B cell (primary cell): ENCODE results near the gene SPG7. TPM values are rescaled to one million over a fixed set of nuclear protein-coding genes. Genes with fewer than 3 reads are reported as not detected.

Source experiments
- ATAC-seq: fragments of 200-7000 bp; cut with Tn5 transposase; one replicate; pipeline ENCODE4 v1.10.0; 2021; ENCODE audit warnings: low read depth, mild to moderate bottlenecking, moderate number of reproducible peaks, moderate library complexity
- CTCF ChIA-PET: fragments of 350-600 bp; sonication (Branson Sonifier 250); formaldehyde crosslinking; loops from one replicate; lab custom pipeline; 2021; ENCODE audit warnings: antibody characterized with exemption, inconsistent platforms; lab: Charles Lee
- POLR2A ChIA-PET: fragments of 350-600 bp; sonication (Branson Sonifier 250); formaldehyde crosslinking; loops from one replicate; lab custom pipeline; 2021; ENCODE audit warnings: antibody characterized with exemption; lab: Charles Lee
- DNase-seq: peaks from one replicate; pipeline ENCODE4 v3.0.0; 2013
- H2AFZ ChIP-seq: 2 replicates; pipeline ENCODE4 v1.6.1; 2012; ENCODE audit warnings: mild to moderate bottlenecking, low read depth, low read length; ENCODE audit not compliant: insufficient read depth, poor library complexity, severe bottlenecking
- H3K27ac ChIP-seq, 2 donors: 1 replicate in 1 of 2; 2 replicates in 1 of 2; pipeline ENCODE4 v1.5.1; 2012 to 2013; ENCODE audit warnings: low read length in 2 of 2, mild to moderate bottlenecking in 2 of 2, moderate library complexity in 1 of 2
- H3K27me3 ChIP-seq, 4 experiments: fragments of 200-600 bp in 1 of 4; sonication (generic) in 1 of 4; replicated peaks in 1 of 4; 1 replicate in 2 of 4; 2 replicates in 2 of 4; pipeline versions ENCODE4 v1.6.1 to v1.7.0; 2013 to 2016; ENCODE audit warnings: low read length in 3 of 4, mild to moderate bottlenecking in 2 of 4, mixed read lengths in 1 of 4, moderate library complexity in 1 of 4; ENCODE audit not compliant: insufficient read depth in 4 of 4, control insufficient read depth in 3 of 4; ENCODE audit errors: control extremely low read depth in 1 of 4
- H3K36me3 ChIP-seq, 2 experiments: replicated peaks in 1 of 2; 1 replicate in 1 of 2; 2 replicates in 1 of 2; pipeline versions ENCODE4 v1.6.1 to v1.7.1; 2013; ENCODE audit warnings: low read length in 1 of 2; ENCODE audit not compliant: insufficient read depth in 2 of 2, control insufficient read depth in 1 of 2; ENCODE audit errors: control extremely low read depth in 1 of 2, extremely low read depth in 1 of 2
- H3K4me1 ChIP-seq, 2 donors: fragments of 200-600 bp in 1 of 2; sonication (generic) in 1 of 2; 1 replicate in 1 of 2; 2 replicates in 1 of 2; pipeline versions ENCODE4 v1.5.1 to v1.6.1; 2013 to 2017; ENCODE audit warnings: low read length in 2 of 2; ENCODE audit not compliant: control insufficient read depth in 2 of 2, insufficient read depth in 2 of 2
- H3K4me2 ChIP-seq: replicated peaks from 2 replicates; pipeline ENCODE3; 2012; ENCODE audit warnings: mild to moderate bottlenecking, low read depth, low read length; ENCODE audit not compliant: poor library complexity, severe bottlenecking
- H3K4me3 ChIP-seq, 5 experiments: fragments of 200-600 bp in 1 of 5; sonication (generic) in 1 of 5; 1 replicate in 3 of 5; 2 replicates in 2 of 5; pipeline versions ENCODE4 v1.5.1 to v1.7.0; 2011 to 2016; ENCODE audit warnings: low read length in 4 of 5, mild to moderate bottlenecking in 4 of 5, low read depth in 2 of 5, control low read depth in 1 of 5, moderate library complexity in 1 of 5; ENCODE audit not compliant: insufficient read depth in 1 of 5; ENCODE audit errors: control extremely low read depth in 1 of 5, extremely low read depth in 1 of 5
- H3K79me2 ChIP-seq: fragments of 200-600 bp; sonication (generic); one replicate; pipeline ENCODE4 v1.6.0; 2016; ENCODE audit warnings: low read length; ENCODE audit not compliant: control insufficient read depth, insufficient read depth
- H3K9ac ChIP-seq: fragments of 200-600 bp; sonication (generic); 2 replicates; pipeline ENCODE4 v1.6.1; 2017; ENCODE audit warnings: mild to moderate bottlenecking, low read length, moderate library complexity
- H3K9me3 ChIP-seq, 3 donors: one replicate each; pipeline versions ENCODE4 v1.6.1 to v1.7.1; 2013; ENCODE audit warnings: low read length in 2 of 3; ENCODE audit not compliant: control insufficient read depth in 2 of 3, insufficient read depth in 1 of 3; ENCODE audit errors: control extremely low read depth in 1 of 3
- H4K20me1 ChIP-seq: 2 replicates; pipeline ENCODE4 v1.6.0; 2012; ENCODE audit warnings: mild to moderate bottlenecking, low read length; ENCODE audit not compliant: insufficient read depth, control insufficient read depth, poor library complexity, severe bottlenecking
- H3K27ac Mint-ChIP-seq: one replicate; pipeline ENCODE4 v1.8.0; 2021; ENCODE audit warnings: mixed read lengths
- H3K27me3 Mint-ChIP-seq: one replicate; pipeline ENCODE4 v1.8.0; 2021; ENCODE audit warnings: mixed read lengths
- H3K4me1 Mint-ChIP-seq: one replicate; pipeline ENCODE4 v1.8.0; 2021; ENCODE audit warnings: mixed read lengths
- H3K4me3 Mint-ChIP-seq: one replicate; pipeline ENCODE4 v1.8.0; 2021; ENCODE audit warnings: mixed read lengths
- H3K9me3 Mint-ChIP-seq: one replicate; pipeline ENCODE4 v1.8.0; 2022; ENCODE audit warnings: mixed read lengths; ENCODE audit not compliant: insufficient read depth
- EZH2 ChIP-seq: IDR thresholded peaks from 2 replicates; pipeline ENCODE4 v1.6.1; 2012; ENCODE audit warnings: borderline replicate concordance, low read depth, mild to moderate bottlenecking, moderate library complexity, low read length; ENCODE audit not compliant: insufficient read depth, poor library complexity, severe bottlenecking
- WGBS: methylation state at CpG from one replicate; pipeline ENCODE4 v1.1.5; 2013; ENCODE audit warnings: missing lambda C conversion rate; ENCODE audit not compliant: insufficient coverage; 5-methylcytosine and 5-hydroxymethylcytosine counted together
- intact Hi-C: fragments of 100-400 bp; cut with micrococcal nuclease; formaldehyde crosslinking; loops from one replicate; pipeline ENCODE4 v1.10.0; 2022
- polyA plus RNA-seq: library from polyadenylated mRNA; depleted of rRNA; stranded (reverse); fragments of >200 nt; gene quantifications from 2 replicates; pipeline ENCODE4 v1.2.3, GENCODE V29; 2012
- total RNA-seq, 2 donors: library from RNA; stranded (reverse); fragments of 120-200 nt in 1 of 2; gene quantifications; 1 replicate in 1 of 2; 2 replicates in 1 of 2; pipeline versions ENCODE4 v1.2.3 to v1.2.4, GENCODE V29; 2013 to 2022
- TF ChIP-seq, protein P1 (sequence below): fragments of 200-600 bp; IDR thresholded peaks from one replicate; pipeline ENCODE4 v1.8.0; 2022; ENCODE audit warnings: antibody characterized with exemption, mild to moderate bottlenecking

The SPG7 gene
- total and polyA plus RNA-seq, 2 donors (not counting 1 experiment from before 2014, with no cell fraction given) = 146 to 157 TPM

DNA sequence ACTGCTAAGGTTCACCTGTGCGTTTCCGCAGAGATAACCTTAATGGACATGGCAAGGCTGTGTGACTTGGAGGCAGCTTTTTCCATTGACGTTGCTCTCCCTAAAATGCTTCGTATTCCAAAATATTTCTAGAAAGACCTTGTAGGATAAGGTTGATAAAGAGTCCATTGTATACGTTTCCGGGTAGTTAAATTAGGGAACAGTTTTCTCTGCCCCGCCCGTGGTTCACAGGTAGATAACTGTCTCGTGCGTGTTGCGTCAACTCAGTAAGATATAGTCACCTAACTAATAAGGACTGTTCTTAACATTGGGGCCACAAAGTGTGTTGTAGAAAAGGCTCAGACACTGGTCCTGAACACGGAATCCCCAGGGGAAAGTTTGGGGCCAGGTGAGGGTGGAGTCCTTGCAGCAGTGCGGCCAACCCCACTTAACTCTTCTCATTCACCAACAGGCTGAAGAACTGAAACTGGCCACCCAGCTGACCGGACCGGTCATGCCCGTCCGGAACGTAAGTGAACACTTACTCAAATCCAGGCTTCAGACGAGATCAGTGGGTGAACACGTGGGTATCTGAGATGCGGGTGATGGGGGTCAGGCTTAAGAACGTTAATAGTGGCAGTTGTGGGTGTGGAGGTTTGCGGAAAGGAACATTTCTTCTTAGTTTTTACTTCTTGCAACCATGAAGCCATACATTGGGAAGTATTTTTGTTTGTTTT lies 53.8 kb downstream of the SPG7 start:
- ChIA-PET POLR2A (no interaction called here), CTCF (no interaction called here)
- intact Hi-C loops = loop anchor here (5.0 to 10.0 kb wide), 2 partner anchors 125 to 877 kb away; partner anchors contain the start of genes CDK10 and SNAI3
- Histone ChIP-seq H3K9me3 (no peaks in the 10 kb centered on the region), H2AFZ (no peak overlapping the region), H3K36me3 (peaks cover 4 to 40% of the 10 kb centered on the region in 2 experiments), H3K4me3 (peak overlapping the region; percentile 6 to 99 (median 92)), H3K9ac (peak overlapping the region; percentile 98), H3K4me1 (peaks cover 42 to 49% of the 10 kb centered on the region in 2 donors), H3K27ac (peak overlapping the region in 1 of 2 donors; percentile 91), H3K4me2 (peak overlapping the region; percentile 96), H3K79me2 (peaks cover 28% of the 10 kb centered on the region), H3K27me3 (no peaks in the 10 kb centered on the region), H4K20me1 (peaks cover 59% of the 10 kb centered on the region)
- no peak for TF ChIP-seq EZH2
- TF ChIP-seq, protein P1, sequence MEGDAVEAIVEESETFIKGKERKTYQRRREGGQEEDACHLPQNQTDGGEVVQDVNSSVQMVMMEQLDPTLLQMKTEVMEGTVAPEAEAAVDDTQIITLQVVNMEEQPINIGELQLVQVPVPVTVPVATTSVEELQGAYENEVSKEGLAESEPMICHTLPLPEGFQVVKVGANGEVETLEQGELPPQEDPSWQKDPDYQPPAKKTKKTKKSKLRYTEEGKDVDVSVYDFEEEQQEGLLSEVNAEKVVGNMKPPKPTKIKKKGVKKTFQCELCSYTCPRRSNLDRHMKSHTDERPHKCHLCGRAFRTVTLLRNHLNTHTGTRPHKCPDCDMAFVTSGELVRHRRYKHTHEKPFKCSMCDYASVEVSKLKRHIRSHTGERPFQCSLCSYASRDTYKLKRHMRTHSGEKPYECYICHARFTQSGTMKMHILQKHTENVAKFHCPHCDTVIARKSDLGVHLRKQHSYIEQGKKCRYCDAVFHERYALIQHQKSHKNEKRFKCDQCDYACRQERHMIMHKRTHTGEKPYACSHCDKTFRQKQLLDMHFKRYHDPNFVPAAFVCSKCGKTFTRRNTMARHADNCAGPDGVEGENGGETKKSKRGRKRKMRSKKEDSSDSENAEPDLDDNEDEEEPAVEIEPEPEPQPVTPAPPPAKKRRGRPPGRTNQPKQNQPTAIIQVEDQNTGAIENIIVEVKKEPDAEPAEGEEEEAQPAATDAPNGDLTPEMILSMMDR = no peak
- H3K4me1 Mint-ChIP-seq = peaks cover 52% of the 10 kb centered on the region
- H3K27me3 Mint-ChIP-seq = no peaks in the 10 kb centered on the region
- peak; percentile 37 for DNase-seq
- peak overlapping the region; percentile 92 for H3K4me3 Mint-ChIP-seq
- peak overlapping the region; percentile 84 for H3K27ac Mint-ChIP-seq
- ATAC-seq = no peak
- H3K9me3 Mint-ChIP-seq = no peaks in the 10 kb centered on the region
- WGBS = 52% methylated on average over 8 of the region's 23 CpGs

DNA sequence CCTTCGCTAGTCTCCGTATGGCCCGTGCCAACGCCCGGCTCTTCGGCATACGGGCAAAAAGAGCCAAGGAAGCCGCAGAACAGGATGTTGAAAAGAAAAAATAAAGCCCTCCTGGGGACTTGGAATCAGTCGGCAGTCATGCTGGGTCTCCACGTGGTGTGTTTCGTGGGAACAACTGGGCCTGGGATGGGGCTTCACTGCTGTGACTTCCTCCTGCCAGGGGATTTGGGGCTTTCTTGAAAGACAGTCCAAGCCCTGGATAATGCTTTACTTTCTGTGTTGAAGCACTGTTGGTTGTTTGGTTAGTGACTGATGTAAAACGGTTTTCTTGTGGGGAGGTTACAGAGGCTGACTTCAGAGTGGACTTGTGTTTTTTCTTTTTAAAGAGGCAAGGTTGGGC lies 54.7 kb downstream of the SPG7 start:
- H3K27ac Mint-ChIP-seq = peak overlapping the region; percentile 63
- WGBS = 76% methylated on average over 5 of the region's 12 CpGs
- no peaks in the 10 kb centered on the region for H3K9me3 Mint-ChIP-seq
- H3K79me2 ChIP-seq = peaks cover 24% of the 10 kb centered on the region
- no peak overlapping the region for H3K9ac ChIP-seq
- no peak overlapping the region for H3K4me3 ChIP-seq
- no peak overlapping the region for H3K4me2 ChIP-seq
- peaks cover 4 to 40% of the 10 kb centered on the region in 2 experiments for H3K36me3 ChIP-seq
- H3K4me1 ChIP-seq = peaks cover 42 to 49% of the 10 kb centered on the region in 2 donors
- H3K27me3 Mint-ChIP-seq = no peaks in the 10 kb centered on the region
- H3K27ac ChIP-seq = no peak overlapping the region
- POLR2A ChIA-PET = interaction anchor here (0.6 to 1.7 kb wide), 3 partner anchors 12 to 321 kb away, joined by 3 to 9 read pairs (median 3); partner anchors contain the start of gene CPNE7
- ATAC-seq (no peak), DNase-seq (no peak)
- CTCF ChIA-PET = no interaction called here
- no peak overlapping the region for H2AFZ ChIP-seq
- no peaks in the 10 kb centered on the region for H3K27me3 ChIP-seq
- intact Hi-C loops = loop anchor here (5.0 to 10.0 kb wide), 2 partner anchors 124 to 878 kb away; partner anchors contain the start of genes CDK10 and SNAI3
- no peak for TF ChIP-seq EZH2
- TF ChIP-seq, protein P1 = no peak
- H3K9me3 ChIP-seq = no peaks in the 10 kb centered on the region
- H3K4me3 Mint-ChIP-seq = peak overlapping the region; percentile 62
- H3K4me1 Mint-ChIP-seq = peaks cover 49% of the 10 kb centered on the region
- peaks cover 59% of the 10 kb centered on the region for H4K20me1 ChIP-seq
